KMS-11 (cell line): ENCODE results near the gene MGRN1.

ENCODE experiments used
- H2AFZ ChIP-seq: fragments of 200-600 bp; sonication (generic); 2 replicates; pipeline ENCODE4 v1.6.1; 2016; ENCODE audit warnings: antibody characterized with exemption, mixed run types, low read depth
- H3K27ac ChIP-seq: fragments of 200-600 bp; sonication (generic); 2 replicates; pipeline ENCODE4 v1.6.1; 2016; ENCODE audit warnings: mild to moderate bottlenecking, mixed run types
- H3K27me3 ChIP-seq: fragments of 200-600 bp; sonication (generic); 2 replicates; pipeline ENCODE4 v1.6.1; 2017; ENCODE audit warnings: mild to moderate bottlenecking, low read depth, mixed run types, moderate library complexity; ENCODE audit not compliant: insufficient read depth
- H3K36me3 ChIP-seq: fragments of 200-600 bp; sonication (generic); 2 replicates; pipeline ENCODE4 v1.6.1; 2017; ENCODE audit warnings: mild to moderate bottlenecking, mixed run types; ENCODE audit not compliant: insufficient read depth
- H3K4me1 ChIP-seq: fragments of 200-600 bp; sonication (generic); 2 replicates; pipeline ENCODE4 v1.6.1; 2016; ENCODE audit warnings: mild to moderate bottlenecking, low read depth, mixed run types; ENCODE audit not compliant: poor library complexity, severe bottlenecking
- H3K4me2 ChIP-seq: fragments of 200-600 bp; sonication (generic); 2 replicates; pipeline ENCODE4 v1.7.0; 2016; ENCODE audit warnings: mild to moderate bottlenecking, mixed run types
- H3K4me3 ChIP-seq: fragments of 200-600 bp; sonication (generic); IDR thresholded peaks from 2 replicates; pipeline ENCODE4 v1.6.1; 2017; ENCODE audit warnings: low read depth, low read length, mixed read lengths; ENCODE audit not compliant: insufficient read depth
- H3K79me2 ChIP-seq: fragments of 200-600 bp; sonication (generic); 2 replicates; pipeline ENCODE4 v1.6.1; 2016; ENCODE audit warnings: low read depth, mixed run types; ENCODE audit not compliant: insufficient read depth
- H3K9ac ChIP-seq: fragments of 200-600 bp; sonication (generic); 2 replicates; pipeline ENCODE4 v1.6.1; 2016; ENCODE audit warnings: mild to moderate bottlenecking, mixed run types
- H4K20me1 ChIP-seq: fragments of 200-600 bp; sonication (generic); 2 replicates; pipeline ENCODE4 v1.6.1; 2016; ENCODE audit warnings: mild to moderate bottlenecking, mixed run types; ENCODE audit not compliant: insufficient read depth
- TF ChIP-seq, protein P1 (sequence below): fragments of 200-600 bp; sonication (generic); conservative IDR thresholded peaks from 2 replicates; pipeline ENCODE4 v1.6.1; 2017; ENCODE audit warnings: low read depth, mild to moderate bottlenecking, antibody characterized with exemption, low read length, moderate library complexity, mixed read lengths

MGRN1 gene

GRCh38 chr16:4636196-4636595 lies 11.6 kb downstream of the MGRN1 start:
- Histone ChIP-seq H3K27ac (no peak overlapping the region), H2AFZ (no peak overlapping the region), H3K79me2 (peaks cover 21% of the 10 kb centered on the region; the same call in 1 of the 2 replicates), H3K4me2 (no peak overlapping the region), H4K20me1 (no peaks in the 10 kb centered on the region; the same call in 1 of the 2 replicates), H3K36me3 (no peaks in the 10 kb centered on the region), H3K4me1 (peaks cover 12% of the 10 kb centered on the region), H3K4me3 (no peak overlapping the region), H3K9ac (no peak overlapping the region), H3K27me3 (no peaks in the 10 kb centered on the region)
- TF ChIP-seq, protein P1, sequence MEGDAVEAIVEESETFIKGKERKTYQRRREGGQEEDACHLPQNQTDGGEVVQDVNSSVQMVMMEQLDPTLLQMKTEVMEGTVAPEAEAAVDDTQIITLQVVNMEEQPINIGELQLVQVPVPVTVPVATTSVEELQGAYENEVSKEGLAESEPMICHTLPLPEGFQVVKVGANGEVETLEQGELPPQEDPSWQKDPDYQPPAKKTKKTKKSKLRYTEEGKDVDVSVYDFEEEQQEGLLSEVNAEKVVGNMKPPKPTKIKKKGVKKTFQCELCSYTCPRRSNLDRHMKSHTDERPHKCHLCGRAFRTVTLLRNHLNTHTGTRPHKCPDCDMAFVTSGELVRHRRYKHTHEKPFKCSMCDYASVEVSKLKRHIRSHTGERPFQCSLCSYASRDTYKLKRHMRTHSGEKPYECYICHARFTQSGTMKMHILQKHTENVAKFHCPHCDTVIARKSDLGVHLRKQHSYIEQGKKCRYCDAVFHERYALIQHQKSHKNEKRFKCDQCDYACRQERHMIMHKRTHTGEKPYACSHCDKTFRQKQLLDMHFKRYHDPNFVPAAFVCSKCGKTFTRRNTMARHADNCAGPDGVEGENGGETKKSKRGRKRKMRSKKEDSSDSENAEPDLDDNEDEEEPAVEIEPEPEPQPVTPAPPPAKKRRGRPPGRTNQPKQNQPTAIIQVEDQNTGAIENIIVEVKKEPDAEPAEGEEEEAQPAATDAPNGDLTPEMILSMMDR = no peak

GRCh38 chr16:4637501-4638166 lies 13.0 kb downstream of the MGRN1 start:
- no peak overlapping the region for H3K27ac ChIP-seq
- H3K4me1 ChIP-seq = peaks cover 12% of the 10 kb centered on the region
- no peak overlapping the region for H2AFZ ChIP-seq
- H3K36me3 ChIP-seq = no peaks in the 10 kb centered on the region
- no peaks in the 10 kb centered on the region; the same call in 1 of the 2 replicates for H4K20me1 ChIP-seq
- TF ChIP-seq, protein P1 = no peak
- H3K4me2 ChIP-seq = no peak overlapping the region
- no peak overlapping the region for H3K9ac ChIP-seq
- peaks cover 30% of the 10 kb centered on the region; the same call in 1 of the 2 replicates for H3K79me2 ChIP-seq
- H3K27me3 ChIP-seq = no peaks in the 10 kb centered on the region
- no peak overlapping the region for H3K4me3 ChIP-seq

DNA sequence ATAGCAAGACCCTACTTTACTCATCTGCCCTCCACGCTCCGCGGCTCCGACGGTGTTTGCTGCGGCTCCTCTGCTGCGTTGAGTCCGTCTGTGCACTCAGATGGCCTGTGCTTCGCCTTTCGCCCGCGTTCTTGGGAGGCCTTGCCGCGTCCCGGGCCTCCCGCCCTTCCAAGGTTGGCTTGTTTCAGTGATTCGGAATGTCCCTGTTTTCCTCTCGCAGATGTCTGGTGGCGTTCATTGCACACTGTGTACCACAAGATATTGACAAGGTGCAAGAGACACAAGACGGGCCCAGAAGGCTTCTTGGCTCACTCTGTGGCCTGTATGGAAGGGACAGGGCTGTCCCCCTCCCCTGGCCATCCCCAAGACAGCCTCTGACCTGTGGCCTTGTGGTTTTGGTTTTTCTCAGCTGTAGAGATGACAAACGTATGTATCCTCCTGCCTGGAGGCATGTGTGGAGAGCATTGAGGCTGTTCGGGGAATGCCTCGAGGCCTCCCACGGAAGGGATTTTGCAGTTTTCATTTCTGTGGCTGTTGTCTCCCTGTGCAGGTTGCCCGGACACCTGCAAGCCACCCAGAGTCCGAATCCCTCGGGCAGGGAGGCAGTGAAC lies 15.4 kb downstream of the MGRN1 start:
- Histone ChIP-seq H3K9ac (no peak overlapping the region), H3K79me2 (peaks cover 19% of the 10 kb centered on the region; the same call in 1 of the 2 replicates), H3K4me2 (no peak overlapping the region), H3K36me3 (no peaks in the 10 kb centered on the region), H3K4me3 (no peak overlapping the region), H3K27ac (no peak overlapping the region), H2AFZ (no peak overlapping the region), H4K20me1 (no peaks in the 10 kb centered on the region; the same call in 1 of the 2 replicates), H3K4me1 (peaks cover 9% of the 10 kb centered on the region), H3K27me3 (no peaks in the 10 kb centered on the region)
- TF ChIP-seq, protein P1 = no peak

DNA sequence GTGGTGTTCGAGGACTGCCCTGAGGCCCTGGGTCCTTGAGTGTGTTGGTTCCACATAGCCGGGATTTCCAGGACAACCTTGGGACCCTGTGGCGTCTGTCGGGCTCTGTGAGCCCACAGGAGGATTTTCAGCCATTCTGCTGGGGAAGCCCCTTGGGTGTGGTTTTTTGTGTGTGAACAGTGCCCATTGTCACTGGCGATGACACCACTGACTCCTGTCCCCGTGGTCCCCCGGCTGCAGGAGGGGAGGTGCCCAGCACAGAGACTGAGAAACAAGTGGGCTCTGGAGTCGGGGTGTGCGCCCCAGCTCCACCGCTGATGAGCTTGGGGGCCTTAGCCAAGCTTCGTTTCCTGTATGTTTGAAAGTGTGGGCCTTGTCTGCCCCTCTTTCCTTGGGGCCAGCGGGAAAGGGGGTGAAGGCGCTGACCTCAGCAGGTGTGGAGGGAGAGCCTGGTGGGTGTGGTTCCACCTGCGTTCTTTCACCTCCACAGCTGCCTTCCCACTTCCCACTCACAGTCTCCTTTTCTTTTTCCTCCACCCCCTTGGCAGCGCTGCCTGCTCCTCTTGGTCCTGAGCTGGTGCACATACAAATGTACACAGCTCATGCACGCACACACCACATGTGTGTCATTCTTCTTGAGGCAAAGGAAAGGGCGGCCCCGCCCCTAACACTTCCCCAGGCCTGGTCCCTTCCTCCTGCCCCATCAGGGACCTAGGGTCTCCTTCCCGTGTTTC lies 16.1 kb downstream of the MGRN1 start:
- Histone ChIP-seq H4K20me1 (no peaks in the 10 kb centered on the region; the same call in 1 of the 2 replicates), H3K27ac (no peak overlapping the region), H3K9ac (no peak overlapping the region), H3K4me3 (no peak overlapping the region), H3K27me3 (no peaks in the 10 kb centered on the region), H3K79me2 (peaks cover 19% of the 10 kb centered on the region; the same call in 1 of the 2 replicates), H3K4me1 (peaks cover 7% of the 10 kb centered on the region), H3K4me2 (no peak overlapping the region), H2AFZ (no peak overlapping the region), H3K36me3 (no peaks in the 10 kb centered on the region)
- TF ChIP-seq, protein P1 = no peak
